Aorta (tissue), 5 donors: Measurements from ENCODE around the gene FLNB. TPM values are rescaled to one million over a fixed set of nuclear protein-coding genes. Genes with fewer than 3 reads are reported as not detected.

Experiments used
- ATAC-seq: fragments of 200-7000 bp; cut with Tn5 transposase; one replicate; pipeline ENCODE4 v1.9.1; 2022; ENCODE audit warnings: moderate library complexity; ENCODE audit not compliant: low FRiP score
- DNase-seq, 2 donors: peaks; one replicate each; pipeline ENCODE4 v3.0.0-alpha.2; 2020
- H3K27ac ChIP-seq, 2 donors: one replicate each; pipeline ENCODE4 v1.5.1; 2013; ENCODE audit warnings: low read length in 2 of 2, mild to moderate bottlenecking in 2 of 2, moderate library complexity in 2 of 2, control low read depth in 1 of 2, inconsistent platforms in 1 of 2, low read depth in 1 of 2
- H3K27me3 ChIP-seq, 2 donors: one replicate each; pipeline ENCODE4 v1.6.1; 2013; ENCODE audit warnings: control low read depth in 1 of 2, low read length in 1 of 2, mild to moderate bottlenecking in 1 of 2, moderate library complexity in 1 of 2; ENCODE audit not compliant: insufficient read depth in 2 of 2, control insufficient read depth in 1 of 2
- H3K36me3 ChIP-seq, 2 donors: one replicate each; pipeline ENCODE4 v1.6.1; 2013; ENCODE audit warnings: control low read depth in 1 of 2, low read length in 1 of 2, mild to moderate bottlenecking in 1 of 2; ENCODE audit not compliant: insufficient read depth in 2 of 2, control insufficient read depth in 1 of 2
- H3K4me1 ChIP-seq, 2 donors: one replicate each; pipeline ENCODE4 v1.6.1; 2013; ENCODE audit warnings: low read length in 2 of 2, control low read depth in 1 of 2, mild to moderate bottlenecking in 1 of 2, moderate library complexity in 1 of 2; ENCODE audit not compliant: insufficient read depth in 2 of 2, control insufficient read depth in 1 of 2
- H3K4me3 ChIP-seq, 2 donors: one replicate each; pipeline ENCODE4 v1.5.1; 2013; ENCODE audit warnings: low read length in 2 of 2, control low read depth in 1 of 2, mild to moderate bottlenecking in 1 of 2
- H3K9me3 ChIP-seq: one replicate; pipeline ENCODE4 v1.6.1; 2013; ENCODE audit warnings: mild to moderate bottlenecking, low read length; ENCODE audit not compliant: control insufficient read depth
- WGBS, 2 donors: extraction: QIAGEN DNeasy Blood & Tissue Kit; methylation state at CpG; one replicate each; pipeline ENCODE4 v1.1.7; 2013; 5-methylcytosine and 5-hydroxymethylcytosine counted together
- intact Hi-C, 2 donors: fragments of 100-400 bp; cut with DNase I; formaldehyde crosslinking; loops; one replicate each; pipeline versions ENCODE4 v1.14.2 to v1.15.0; 2022
- polyA plus RNA-seq, 2 donors: library from polyadenylated mRNA; stranded (reverse); fragments of 200-250 nt; gene quantifications; one replicate each; pipeline ENCODE4 v1.2.3, GENCODE V29; 2013
- total RNA-seq, 2 donors: library from RNA; stranded (reverse); fragmentation: NEBNext Ultra II Directional; extraction: Animal tissue kit (Norgen Biotek cat#: 25700); gene quantifications; one replicate each; pipeline ENCODE4 v1.2.1, GENCODE V29; 2021
- donor health status: healthy with polysubstance abuse.
- donor health status: Bipolar disorder and iron deficiency.
- donor health status: DM: no; HTN: no; CAD: no.
- donor health status: DM: no; HTN: no; CAD: no.
- donor health status: DM: yes; HTN: yes; CAD: no.

The FLNB gene
- total and polyA plus RNA-seq, 4 donors, result 33.3 to 254 (median 125) TPM

- 86 to 88% methylated on average over 6 of the region's 6 CpGs for WGBS, 2 donors
- Histone ChIP-seq H3K27me3 (no peaks in the 10 kb centered on the region), H3K36me3 (no peaks in the 10 kb centered on the region), H3K27ac (no peak overlapping the region), H3K4me3 (no peak overlapping the region), H3K9me3 (no peaks in the 10 kb centered on the region), H3K4me1 (no peaks in the 10 kb centered on the region)
- DNase-seq (no peak), ATAC-seq (no peak)
- intact Hi-C loops, result loop anchor here (5.0 kb wide), 2 partner anchors 109 to 114 kb away; no protein-coding TSS in a partner anchor
Measured at GRCh38 chr3:58188173-58188564, 179.9 kb downstream of the FLNB start.

- H3K36me3 ChIP-seq, result no peaks in the 10 kb centered on the region
- H3K27ac ChIP-seq, result no peak overlapping the region
- no peaks in the 10 kb centered on the region for H3K4me1 ChIP-seq
- ATAC-seq (peak; percentile 49), DNase-seq (no peak)
- 81% methylated on average over 10 of the region's 10 CpGs for WGBS, 2 donors
- H3K27me3 ChIP-seq, result no peaks in the 10 kb centered on the region
- no peak overlapping the region for H3K4me3 ChIP-seq
- intact Hi-C loops, result loop anchor here (5.0 kb wide), 2 partner anchors 108 to 113 kb away; no protein-coding TSS in a partner anchor
- H3K9me3 ChIP-seq, result no peaks in the 10 kb centered on the region
Measured at GRCh38 chr3:58188921-58189451, 180.8 kb downstream of the FLNB start.

- DNase-seq (no peak), ATAC-seq (no peak)
- no peaks in the 10 kb centered on the region for H3K9me3 ChIP-seq
- H3K4me1 ChIP-seq, result no peaks in the 10 kb centered on the region
- H3K27ac ChIP-seq, result no peak overlapping the region
- 79 to 80% methylated on average over 5 of the region's 5 CpGs for WGBS, 2 donors
- H3K27me3 ChIP-seq, result no peaks in the 10 kb centered on the region
- intact Hi-C loops, result loop anchor here (5.0 kb wide), 2 partner anchors 108 to 113 kb away; no protein-coding TSS in a partner anchor
- no peaks in the 10 kb centered on the region for H3K36me3 ChIP-seq
- H3K4me3 ChIP-seq, result no peak overlapping the region
Measured at GRCh38 chr3:58189691-58190090, 181.5 kb downstream of the FLNB start.

- 97 to 100% methylated on average over 4 of the region's 4 CpGs for WGBS, 2 donors
- H3K36me3 ChIP-seq, result no peaks in the 10 kb centered on the region
- DNase-seq (no peak), ATAC-seq (no peak)
- no peaks in the 10 kb centered on the region for H3K27me3 ChIP-seq
- H3K4me1 ChIP-seq, result no peaks in the 10 kb centered on the region
- H3K4me3 ChIP-seq, result no peak overlapping the region
- intact Hi-C loops, result no loop called here
- no peak overlapping the region for H3K27ac ChIP-seq
- no peaks in the 10 kb centered on the region for H3K9me3 ChIP-seq
Measured at GRCh38 chr3:58190291-58190690, 182.1 kb downstream of the FLNB start.

GRCh38 chr3:58190882-58191281, 182.7 kb downstream of the FLNB start:
- Histone ChIP-seq H3K27ac (no peak overlapping the region), H3K4me1 (no peaks in the 10 kb centered on the region), H3K9me3 (no peaks in the 10 kb centered on the region), H3K27me3 (no peaks in the 10 kb centered on the region), H3K36me3 (no peaks in the 10 kb centered on the region), H3K4me3 (no peak overlapping the region)
- DNase-seq (no peak), ATAC-seq (no peak)
- WGBS, 2 donors, result 95 to 96% methylated on average over 4 of the region's 4 CpGs
- intact Hi-C loops, result no loop called here

- no peaks in the 10 kb centered on the region for H3K36me3 ChIP-seq
- no peak for ATAC-seq
- H3K4me3 ChIP-seq, result no peak overlapping the region
- WGBS, 2 donors, result 73 to 79% methylated on average over 10 of the region's 10 CpGs
- H3K27me3 ChIP-seq, result no peaks in the 10 kb centered on the region
- no peaks in the 10 kb centered on the region for H3K4me1 ChIP-seq
- intact Hi-C loops, result no loop called here
- DNase-seq, result no peak
- no peak overlapping the region for H3K27ac ChIP-seq
- no peaks in the 10 kb centered on the region for H3K9me3 ChIP-seq
Measured at GRCh38 chr3:58191361-58191991, 183.3 kb downstream of the FLNB start.

- DNase-seq, result no peak
- Histone ChIP-seq H3K36me3 (no peaks in the 10 kb centered on the region), H3K4me1 (no peaks in the 10 kb centered on the region), H3K9me3 (no peaks in the 10 kb centered on the region), H3K27me3 (no peaks in the 10 kb centered on the region), H3K4me3 (no peak overlapping the region), H3K27ac (no peak overlapping the region)
- WGBS, 2 donors, result 85 to 88% methylated on average over 5 of the region's 5 CpGs
- ATAC-seq, result no peak
- intact Hi-C loops, result no loop called here
Measured at GRCh38 chr3:58192069-58192468, 183.8 kb downstream of the FLNB start.

- peaks cover 0 to 6% of the 10 kb centered on the region in 2 donors for H3K4me1 ChIP-seq
- DNase-seq (no peak), ATAC-seq (no peak)
- no peaks in the 10 kb centered on the region for H3K27me3 ChIP-seq
- WGBS, 2 donors, result 93 to 98% methylated on average over 12 of the region's 12 CpGs
- H3K9me3 ChIP-seq, result no peaks in the 10 kb centered on the region
- no peak overlapping the region for H3K27ac ChIP-seq
- H3K36me3 ChIP-seq, result no peaks in the 10 kb centered on the region
- no peak overlapping the region for H3K4me3 ChIP-seq
- intact Hi-C loops, result no loop called here
Measured at GRCh38 chr3:58193682-58194407, 185.6 kb downstream of the FLNB start.

GRCh38 chr3:58197588-58197987, 189.4 kb downstream of the FLNB start:
- ATAC-seq, result no peak
- intact Hi-C loops, result no loop called here

More at GRCh38 chr3:58197588-58197987, 189.4 kb downstream of the FLNB start:
- H3K9me3 ChIP-seq, result no peaks in the 10 kb centered on the region
- H3K27me3 ChIP-seq, result no peaks in the 10 kb centered on the region
- peaks cover 0 to 7% of the 10 kb centered on the region in 2 donors for H3K4me1 ChIP-seq
- 96 to 97% methylated on average over 10 of the region's 10 CpGs for whole genome bisulfite sequencing, 2 donors
- DNase-seq, result no peak
- H3K27ac ChIP-seq, result no peak overlapping the region
- no peak overlapping the region for H3K4me3 ChIP-seq
- H3K36me3 ChIP-seq, result no peaks in the 10 kb centered on the region
